Vagina (tissue), 2 donors: ENCODE measurements around the gene IFNLR1.

Experiments used
- POLR2A ChIP-seq, 2 donors: fragments of 450-650 bp; IDR thresholded peaks; one replicate each; pipeline ENCODE4 v1.6.1; 2017; ENCODE audit warnings: antibody characterized with exemption in 2 of 2, mild to moderate bottlenecking in 2 of 2, moderate library complexity in 2 of 2
- POLR2AphosphoS5 ChIP-seq, 2 donors: sonication (generic); formaldehyde crosslinking; IDR thresholded peaks; one replicate each; pipeline ENCODE4 v1.9.0; 2017; ENCODE audit warnings: antibody characterized with exemption in 2 of 2, mild to moderate bottlenecking in 2 of 2, low read depth in 1 of 2; ENCODE audit not compliant: insufficient read depth in 1 of 2
- TF ChIP-seq, protein P1 (sequence below), 3 experiments: fragments of 450-650 bp in 2 of 3; fragments of 200-600 bp in 1 of 3; sonication (generic) in 1 of 3; IDR thresholded peaks; one replicate each; pipeline ENCODE4 v1.5.1; 2017 to 2019; ENCODE audit warnings: antibody characterized with exemption in 3 of 3, mild to moderate bottlenecking in 2 of 3, moderate library complexity in 2 of 3

- TF ChIP-seq POLR2AphosphoS5 (IDR thresholded peaks at IDR 0.05; ENCODE audit: insufficient read depth in 1 of 2, low read depth in 1 of 2), result no peak
- TF ChIP-seq, protein P1, sequence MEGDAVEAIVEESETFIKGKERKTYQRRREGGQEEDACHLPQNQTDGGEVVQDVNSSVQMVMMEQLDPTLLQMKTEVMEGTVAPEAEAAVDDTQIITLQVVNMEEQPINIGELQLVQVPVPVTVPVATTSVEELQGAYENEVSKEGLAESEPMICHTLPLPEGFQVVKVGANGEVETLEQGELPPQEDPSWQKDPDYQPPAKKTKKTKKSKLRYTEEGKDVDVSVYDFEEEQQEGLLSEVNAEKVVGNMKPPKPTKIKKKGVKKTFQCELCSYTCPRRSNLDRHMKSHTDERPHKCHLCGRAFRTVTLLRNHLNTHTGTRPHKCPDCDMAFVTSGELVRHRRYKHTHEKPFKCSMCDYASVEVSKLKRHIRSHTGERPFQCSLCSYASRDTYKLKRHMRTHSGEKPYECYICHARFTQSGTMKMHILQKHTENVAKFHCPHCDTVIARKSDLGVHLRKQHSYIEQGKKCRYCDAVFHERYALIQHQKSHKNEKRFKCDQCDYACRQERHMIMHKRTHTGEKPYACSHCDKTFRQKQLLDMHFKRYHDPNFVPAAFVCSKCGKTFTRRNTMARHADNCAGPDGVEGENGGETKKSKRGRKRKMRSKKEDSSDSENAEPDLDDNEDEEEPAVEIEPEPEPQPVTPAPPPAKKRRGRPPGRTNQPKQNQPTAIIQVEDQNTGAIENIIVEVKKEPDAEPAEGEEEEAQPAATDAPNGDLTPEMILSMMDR (IDR thresholded peaks at IDR 0.05), result no peak
- no peak for TF ChIP-seq POLR2A (IDR thresholded peaks at IDR 0.05)
Observed at GRCh38 chr1:24231701-24232100, 44.6 kb upstream of the IFNLR1 start.
